Breast epithelium (tissue), 4 donors: ENCODE measurements around the gene TFAP2B. TPM values are rescaled to one million over a fixed set of nuclear protein-coding genes. Genes with fewer than 3 reads are reported as not detected.

Experiments used
- DNase-seq, 2 donors: peaks; one replicate each; pipeline ENCODE4 v3.0.0-alpha.2; 2019; ENCODE audit warnings: low spot score in 2 of 2
- H3K27ac ChIP-seq, 2 donors: fragments of 200-600 bp; sonication (generic) in 1 of 2; one replicate each; pipeline ENCODE4 v1.5.1; 2016 to 2019; ENCODE audit warnings: mild to moderate bottlenecking in 1 of 2
- H3K27me3 ChIP-seq, 2 donors: fragments of 200-600 bp; sonication (generic) in 1 of 2; one replicate each; pipeline versions ENCODE4 v1.5.1 to v1.6.0; 2017 to 2019; ENCODE audit warnings: control low read depth in 1 of 2, mild to moderate bottlenecking in 1 of 2
- H3K36me3 ChIP-seq: fragments of 200-600 bp; one replicate; pipeline ENCODE4 v1.5.1; 2019
- H3K4me1 ChIP-seq, 2 donors: fragments of 200-600 bp; sonication (generic); one replicate each; pipeline ENCODE4 v1.5.1; 2016 to 2019; ENCODE audit warnings: control low read depth in 1 of 2
- H3K4me3 ChIP-seq, 3 donors: fragments of 200-600 bp; sonication (generic); 1 replicate in 2 of 3; 2 replicates in 1 of 3; pipeline ENCODE4 v1.5.1; 2016 to 2019; ENCODE audit warnings: mild to moderate bottlenecking in 3 of 3, moderate library complexity in 2 of 3
- H3K9me3 ChIP-seq, 2 donors: fragments of 200-600 bp; sonication (generic) in 1 of 2; one replicate each; pipeline ENCODE4 v1.5.1; 2016 to 2019; ENCODE audit warnings: control low read depth in 1 of 2
- POLR2A ChIP-seq: fragments of 450-650 bp; IDR thresholded peaks from one replicate; pipeline ENCODE4 v1.6.1; 2016; ENCODE audit warnings: antibody characterized with exemption, mild to moderate bottlenecking, moderate library complexity
- POLR2AphosphoS5 ChIP-seq, 3 donors: sonication (generic); formaldehyde crosslinking; IDR thresholded peaks; one replicate each; pipeline ENCODE4 v1.6.1; 2017; ENCODE audit warnings: antibody characterized with exemption in 3 of 3
- intact Hi-C: fragments of 100-400 bp; cut with DNase I; formaldehyde crosslinking; loops from one replicate; pipeline ENCODE4 v1.15.1; 2023; ENCODE audit warnings: low total_unique reads
- total RNA-seq, 3 donors: library from RNA; depleted of rRNA; stranded (reverse); fragments of >200 nt; gene quantifications; one replicate each; pipeline ENCODE4 v1.1.0, GENCODE V29; 2016
- TF ChIP-seq, protein P1 (sequence below), 3 donors: fragments of 450-650 bp; IDR thresholded peaks; one replicate each; pipeline ENCODE4 v1.5.1; 2016 to 2017; ENCODE audit warnings: antibody characterized with exemption in 3 of 3, mild to moderate bottlenecking in 3 of 3, moderate library complexity in 3 of 3

Gene TFAP2B
- 10 to 100 TPM in 2 of 3 donors, under 1 TPM in 1; under 0.01 to 25.0 (median 14.4) TPM for total RNA-seq

DNA sequence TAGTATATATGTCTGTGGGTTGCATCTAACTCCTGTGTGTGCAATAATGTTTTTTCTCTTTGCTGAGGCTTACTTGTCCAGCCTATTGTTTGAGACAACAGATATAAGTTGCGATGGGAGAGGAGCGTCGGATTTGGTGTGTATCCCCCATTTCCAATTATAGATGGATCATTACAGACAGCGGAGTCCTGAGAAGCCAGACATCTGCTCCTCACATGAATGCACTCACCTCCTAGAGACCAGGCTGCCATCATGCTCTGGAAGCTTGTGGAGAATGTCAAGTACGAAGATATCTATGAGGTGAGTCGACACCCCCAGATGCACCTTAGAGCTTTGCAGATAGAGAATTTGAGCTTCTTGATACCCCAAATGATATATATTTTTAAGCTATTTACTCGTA lies at the start of gene TFAP2B:
Gene TFAP2B, plus strand, starts transcription at position 199 of the 400 bp plus-strand sequence. Its CDS starts 21 bp downstream, at position 220.
- H3K27ac ChIP-seq, result peak within 1 kb of the TSS; percentile 97 to 98
- H3K4me1 ChIP-seq, result no peaks in the 10 kb centered on the region
- no peak for DNase-seq
- intact Hi-C loops, result loop anchor here (5.0 kb wide), 1 partner anchor 1144 kb away; no protein-coding TSS in a partner anchor
- H3K36me3 ChIP-seq, result no peaks in the 10 kb centered on the region
- peaks cover 2 to 17% of the 10 kb centered on the region in 2 donors for H3K27me3 ChIP-seq
- no peaks in the 10 kb centered on the region for H3K9me3 ChIP-seq
- no peak for TF ChIP-seq POLR2A
- TF ChIP-seq POLR2AphosphoS5 (IDR thresholded peaks at IDR 0.05), result peak in 1 of 3 donors; percentile 34
- H3K4me3 ChIP-seq, result peak within 1 kb of the TSS; percentile 19 to 78 (median 63)

DNA sequence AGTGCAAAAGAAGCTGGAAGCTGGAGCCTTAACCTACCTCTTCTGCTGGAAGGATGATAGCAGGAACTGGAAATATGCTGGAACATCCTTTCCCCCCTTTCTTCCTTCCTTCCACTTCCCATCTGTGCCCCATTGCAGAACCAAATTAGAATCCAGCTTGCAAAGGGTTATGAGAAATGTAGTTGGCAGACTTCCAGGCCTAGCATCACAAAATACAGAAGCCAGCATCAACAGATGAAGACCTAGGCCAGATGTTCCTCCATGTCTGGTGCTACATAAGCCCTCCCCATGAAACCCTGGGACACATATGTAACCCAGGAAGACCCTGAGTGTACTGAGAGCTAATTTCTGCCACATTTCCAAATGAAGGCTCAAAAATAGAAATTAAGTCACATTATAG lies 40.0 kb upstream of the TFAP2B start:
- Histone ChIP-seq H3K4me3 (no peak overlapping the region), H3K9me3 (no peaks in the 10 kb centered on the region), H3K36me3 (no peaks in the 10 kb centered on the region), H3K27ac (no peak overlapping the region), H3K27me3 (no peaks in the 10 kb centered on the region), H3K4me1 (no peaks in the 10 kb centered on the region)
- no peak for DNase-seq
- TF ChIP-seq POLR2A (no peak), POLR2AphosphoS5 (IDR thresholded peaks at IDR 0.05) (no peak)
- TF ChIP-seq, protein P1, sequence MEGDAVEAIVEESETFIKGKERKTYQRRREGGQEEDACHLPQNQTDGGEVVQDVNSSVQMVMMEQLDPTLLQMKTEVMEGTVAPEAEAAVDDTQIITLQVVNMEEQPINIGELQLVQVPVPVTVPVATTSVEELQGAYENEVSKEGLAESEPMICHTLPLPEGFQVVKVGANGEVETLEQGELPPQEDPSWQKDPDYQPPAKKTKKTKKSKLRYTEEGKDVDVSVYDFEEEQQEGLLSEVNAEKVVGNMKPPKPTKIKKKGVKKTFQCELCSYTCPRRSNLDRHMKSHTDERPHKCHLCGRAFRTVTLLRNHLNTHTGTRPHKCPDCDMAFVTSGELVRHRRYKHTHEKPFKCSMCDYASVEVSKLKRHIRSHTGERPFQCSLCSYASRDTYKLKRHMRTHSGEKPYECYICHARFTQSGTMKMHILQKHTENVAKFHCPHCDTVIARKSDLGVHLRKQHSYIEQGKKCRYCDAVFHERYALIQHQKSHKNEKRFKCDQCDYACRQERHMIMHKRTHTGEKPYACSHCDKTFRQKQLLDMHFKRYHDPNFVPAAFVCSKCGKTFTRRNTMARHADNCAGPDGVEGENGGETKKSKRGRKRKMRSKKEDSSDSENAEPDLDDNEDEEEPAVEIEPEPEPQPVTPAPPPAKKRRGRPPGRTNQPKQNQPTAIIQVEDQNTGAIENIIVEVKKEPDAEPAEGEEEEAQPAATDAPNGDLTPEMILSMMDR (IDR thresholded peaks at IDR 0.05), result no peak
- intact Hi-C loops, result no loop called here

DNA sequence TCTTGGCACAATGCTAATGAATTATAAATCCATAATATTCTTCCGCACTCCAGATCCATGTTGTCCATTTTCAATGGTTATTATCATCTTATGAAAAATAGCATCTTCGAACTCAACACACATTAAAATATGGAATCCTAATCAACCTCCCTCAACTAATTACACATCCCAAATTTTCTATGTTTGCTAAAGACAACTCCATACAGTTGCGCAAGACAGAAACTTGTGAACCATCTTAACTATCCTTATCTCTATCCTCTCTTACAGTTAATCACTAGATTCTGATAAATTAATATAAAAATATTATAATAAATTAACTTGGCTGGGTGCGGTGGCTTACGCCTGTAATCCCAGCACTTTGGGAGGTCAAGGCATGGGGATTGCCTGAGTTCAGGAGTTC lies 38.3 kb upstream of the TFAP2B start:
- intact Hi-C loops, result no loop called here
- TF ChIP-seq POLR2AphosphoS5 (IDR thresholded peaks at IDR 0.05) (no peak), POLR2A (no peak)
- TF ChIP-seq, protein P1 (IDR thresholded peaks at IDR 0.05), result no peak
- Histone ChIP-seq H3K4me3 (no peak overlapping the region), H3K27ac (no peak overlapping the region), H3K27me3 (no peaks in the 10 kb centered on the region), H3K9me3 (no peaks in the 10 kb centered on the region), H3K36me3 (no peaks in the 10 kb centered on the region), H3K4me1 (no peaks in the 10 kb centered on the region)
- no peak for DNase-seq

DNA sequence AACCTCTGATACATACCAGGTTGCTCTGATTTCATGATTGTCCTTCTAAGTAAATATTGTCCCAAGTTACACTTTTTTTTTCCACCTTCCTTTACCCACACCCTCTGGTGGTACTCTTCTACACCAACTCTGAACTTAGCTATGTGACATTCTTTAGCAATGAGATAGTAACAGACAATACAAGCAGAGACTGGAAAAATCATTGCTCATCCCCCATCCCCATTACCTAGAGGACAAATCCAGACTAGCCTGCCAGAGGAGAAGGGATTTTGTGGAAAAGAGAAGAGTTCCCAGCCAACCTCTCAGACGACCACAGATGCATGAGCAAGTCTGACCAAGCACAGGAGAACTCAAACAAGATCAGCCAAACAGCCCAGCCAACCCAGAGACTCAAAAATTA lies 32.8 kb upstream of the TFAP2B start:
- DNase-seq, result no peak
- Histone ChIP-seq H3K4me1 (no peaks in the 10 kb centered on the region), H3K27ac (no peak overlapping the region), H3K4me3 (no peak overlapping the region), H3K27me3 (no peaks in the 10 kb centered on the region), H3K36me3 (no peaks in the 10 kb centered on the region), H3K9me3 (no peaks in the 10 kb centered on the region)
- intact Hi-C loops, result no loop called here
- no peak for TF ChIP-seq POLR2A
- TF ChIP-seq, protein P1 (IDR thresholded peaks at IDR 0.05), result no peak
- TF ChIP-seq POLR2AphosphoS5 (IDR thresholded peaks at IDR 0.05), result no peak

DNA sequence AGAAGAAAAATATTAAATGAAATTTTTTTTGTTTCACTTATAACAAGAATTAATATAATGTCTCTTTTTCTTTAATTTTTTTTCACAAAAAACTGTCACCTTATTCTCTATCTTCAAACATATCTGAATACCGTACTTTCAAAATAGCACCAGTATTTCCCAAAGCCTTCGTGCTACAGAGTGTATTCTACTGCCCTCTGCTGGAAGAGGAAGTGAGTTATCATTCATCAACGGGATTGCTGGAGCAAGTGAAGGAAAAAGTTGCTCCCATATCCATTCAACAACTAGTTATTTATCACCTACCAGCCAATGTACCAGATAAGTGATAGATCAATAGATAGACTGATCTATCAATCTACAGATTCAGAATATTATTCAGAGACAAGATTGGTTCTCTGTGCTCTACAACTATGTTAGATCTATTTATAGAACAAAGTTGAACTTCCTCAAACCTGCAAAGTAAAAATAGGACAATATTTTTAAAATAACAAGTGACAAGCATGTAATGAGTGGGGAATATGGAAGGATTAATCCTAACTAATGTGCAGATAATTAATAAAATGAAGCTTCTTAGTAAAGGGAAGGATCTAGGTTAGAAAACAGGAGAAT lies 26.7 kb upstream of the TFAP2B start:
- TF ChIP-seq POLR2A (no peak), POLR2AphosphoS5 (IDR thresholded peaks at IDR 0.05) (no peak)
- TF ChIP-seq, protein P1 (IDR thresholded peaks at IDR 0.05), result peak in 2 of 3 donors; percentile 38 to 42
- intact Hi-C loops, result no loop called here
- H3K4me3 ChIP-seq, result no peak overlapping the region
- H3K27ac ChIP-seq, result no peak overlapping the region
- no peaks in the 10 kb centered on the region for H3K4me1 ChIP-seq
- no peaks in the 10 kb centered on the region for H3K36me3 ChIP-seq
- no peaks in the 10 kb centered on the region for H3K9me3 ChIP-seq
- DNase-seq, result no peak
- H3K27me3 ChIP-seq, result no peaks in the 10 kb centered on the region
